Esophagus mucosa (tissue), 1 donor: ENCODE results near the gene FBN3. TPM values are rescaled to one million over a fixed set of nuclear protein-coding genes. Genes with fewer than 3 reads are reported as not detected.

Source experiments
- ATAC-seq: fragments of 200-7000 bp; cut with Tn5 transposase; one replicate; pipeline ENCODE4 v1.9.1; 2020
- total RNA-seq: library from RNA; stranded (reverse); gene quantifications from one replicate; pipeline ENCODE4 v1.2.4, GENCODE V29; 2023
- donor health status: DM: yes; HTN: yes; CAD: no.

The FBN3 gene
- total RNA-seq, 1 donor from 2014 or later: 0.16 TPM

GRCh38 chr19:8017808-8018207 lies 131.6 kb downstream of the FBN3 start:
- peak; percentile 48 for ATAC-seq

Other genes starting within 250 kb of the FBN3 start
- gene MAP2K7, start 245.7 kb downstream of the FBN3 start, total RNA-seq: 15.4 TPM
- gene TGFBR3L, start 234.8 kb downstream of the FBN3 start, total RNA-seq: 0.72 TPM
- 7.9 TPM for gene SNAPC2, start 229.3 kb downstream of the FBN3 start, total RNA-seq
- not detected for gene CTXN1, start 223.5 kb downstream of the FBN3 start, total RNA-seq
- gene TIMM44, start 205.9 kb downstream of the FBN3 start, total RNA-seq: 43.8 TPM
- 48.7 TPM for gene ELAVL1, start 144.0 kb downstream of the FBN3 start, total RNA-seq
- gene CCL25, start 96.8 kb downstream of the FBN3 start, total RNA-seq: not detected
- 84.8 TPM for gene CERS4, start 59.8 kb upstream of the FBN3 start, total RNA-seq
- gene CD320, start 158.8 kb upstream of the FBN3 start, total RNA-seq: 12.0 TPM
- 52.2 TPM for gene NDUFA7, start 171.8 kb upstream of the FBN3 start, total RNA-seq
- 1,802 TPM for gene RPS28, start 171.9 kb upstream of the FBN3 start, total RNA-seq
- 1.6 TPM for gene KANK3, start 193.7 kb upstream of the FBN3 start, total RNA-seq
- gene ANGPTL4, start 214.6 kb upstream of the FBN3 start, total RNA-seq: 55.4 TPM
- gene RAB11B, start 240.8 kb upstream of the FBN3 start, total RNA-seq: 52.4 TPM